Ascending aorta (tissue), 2 donors: ENCODE data around the gene EZH2. TPM values are rescaled to one million over a fixed set of nuclear protein-coding genes. Genes with fewer than 3 reads are reported as not detected.

Source experiments
- DNase-seq, 2 donors: peaks; one replicate each; pipeline ENCODE4 v3.0.0-alpha.2; 2019; ENCODE audit warnings: low spot score in 2 of 2
- H3K27ac ChIP-seq, 2 donors: fragments of 200-600 bp; sonication (generic); one replicate each; pipeline ENCODE4 v1.5.1; 2016 to 2017; ENCODE audit warnings: mild to moderate bottlenecking in 1 of 2
- H3K27me3 ChIP-seq: fragments of 200-600 bp; sonication (generic); one replicate; pipeline ENCODE4 v1.5.1; 2017
- H3K36me3 ChIP-seq, 2 donors: fragments of 200-600 bp; sonication (generic); one replicate each; pipeline ENCODE4 v1.5.1; 2016
- H3K4me1 ChIP-seq, 2 donors: fragments of 200-600 bp; sonication (generic); one replicate each; pipeline ENCODE4 v1.5.1; 2016 to 2017; ENCODE audit warnings: mild to moderate bottlenecking in 1 of 2
- H3K4me3 ChIP-seq, 2 donors: fragments of 200-600 bp; sonication (generic); one replicate each; pipeline ENCODE4 v1.5.1; 2016 to 2017; ENCODE audit warnings: mild to moderate bottlenecking in 1 of 2
- H3K9me3 ChIP-seq, 2 donors: fragments of 200-600 bp; sonication (generic); one replicate each; pipeline ENCODE4 v1.5.1; 2016
- CTCF ChIP-seq, 3 experiments: fragments of 200-600 bp in 2 of 3; fragments of 450-650 bp in 1 of 3; sonication (generic) in 2 of 3; IDR thresholded peaks; one replicate each; pipeline ENCODE4 v1.5.1; 2016 to 2019; ENCODE audit warnings: antibody characterized with exemption in 3 of 3, mild to moderate bottlenecking in 1 of 3, moderate library complexity in 1 of 3
- intact Hi-C: fragments of 100-400 bp; cut with DNase I; formaldehyde crosslinking; loops from one replicate; pipeline ENCODE4 v1.15.1; 2023
- total RNA-seq: library from RNA; depleted of rRNA; stranded (reverse); fragments of >200 nt; gene quantifications from one replicate; pipeline ENCODE4 v1.1.0, GENCODE V29; 2016

Gene EZH2
- total RNA-seq: not detected

GRCh38 chr7:148884049-148884298 lies at the start of gene EZH2:
Gene EZH2, minus strand, starts transcription at chr7:148884291. Its CDS starts 36,993 bp downstream, at chr7:148847298.
- no peaks in the 10 kb centered on the region for H3K27me3 ChIP-seq
- no peak for DNase-seq
- no peaks in the 10 kb centered on the region for H3K4me1 ChIP-seq
- no peak for TF ChIP-seq CTCF (IDR thresholded peaks at IDR 0.05)
- intact Hi-C loops: loop anchor here (1.0 to 10.0 kb wide), 10 partner anchors 79 to 888 kb away; partner anchors contain the start of genes CUL1, PDIA4, ZNF425 and ZNF467
- peak within 1 kb of the TSS; percentile 93 for H3K4me3 ChIP-seq
- H3K36me3 ChIP-seq: no peaks in the 10 kb centered on the region
- no peaks in the 10 kb centered on the region for H3K9me3 ChIP-seq
- peak within 1 kb of the TSS; percentile 88 to 91 for H3K27ac ChIP-seq

- no peak overlapping the region for H3K27ac ChIP-seq
- H3K4me1 ChIP-seq: no peaks in the 10 kb centered on the region
- H3K27me3 ChIP-seq: no peaks in the 10 kb centered on the region
- intact Hi-C loops: no loop called here
- TF ChIP-seq CTCF (IDR thresholded peaks at IDR 0.05): no peak
- DNase-seq: no peak
- H3K9me3 ChIP-seq: no peaks in the 10 kb centered on the region
- H3K4me3 ChIP-seq: no peak overlapping the region
- H3K36me3 ChIP-seq: no peaks in the 10 kb centered on the region
These were observed 47.4 kb upstream of the EZH2 start for GRCh38 chr7:148931470-148931869.

DNA sequence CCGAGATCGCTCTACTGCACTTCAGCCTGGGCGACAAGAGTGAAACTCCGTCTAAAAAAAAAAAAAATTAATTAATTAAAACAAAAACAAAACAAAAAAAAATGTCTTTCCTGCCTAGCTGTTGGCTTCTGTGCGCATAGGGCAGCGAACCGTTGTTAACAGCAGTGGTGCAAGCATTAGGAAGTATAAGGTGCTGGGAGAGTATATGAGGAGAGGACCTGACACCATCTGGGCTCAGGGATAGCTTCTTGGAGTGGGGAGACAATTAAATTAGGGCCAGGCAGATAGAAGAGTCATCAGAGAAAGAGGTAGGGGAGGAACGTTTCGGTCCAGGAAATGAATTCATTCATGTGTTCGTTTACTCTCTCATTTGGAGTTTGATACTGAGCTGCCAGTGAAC lies 46.2 kb upstream of the EZH2 start:
- Histone ChIP-seq H3K27me3 (no peaks in the 10 kb centered on the region), H3K4me1 (no peaks in the 10 kb centered on the region), H3K27ac (no peak overlapping the region), H3K36me3 (no peaks in the 10 kb centered on the region), H3K4me3 (no peak overlapping the region), H3K9me3 (no peaks in the 10 kb centered on the region)
- intact Hi-C loops: no loop called here
- TF ChIP-seq CTCF (IDR thresholded peaks at IDR 0.05): no peak
- DNase-seq: no peak

- no peaks in the 10 kb centered on the region for H3K4me1 ChIP-seq
- H3K27me3 ChIP-seq: no peaks in the 10 kb centered on the region
- H3K4me3 ChIP-seq: no peak overlapping the region
- H3K27ac ChIP-seq: no peak overlapping the region
- intact Hi-C loops: no loop called here
- TF ChIP-seq CTCF (IDR thresholded peaks at IDR 0.05): no peak
- DNase-seq: no peak
- no peaks in the 10 kb centered on the region for H3K9me3 ChIP-seq
- no peaks in the 10 kb centered on the region for H3K36me3 ChIP-seq
These were observed 45.1 kb upstream of the EZH2 start for GRCh38 chr7:148929176-148929575.

DNA sequence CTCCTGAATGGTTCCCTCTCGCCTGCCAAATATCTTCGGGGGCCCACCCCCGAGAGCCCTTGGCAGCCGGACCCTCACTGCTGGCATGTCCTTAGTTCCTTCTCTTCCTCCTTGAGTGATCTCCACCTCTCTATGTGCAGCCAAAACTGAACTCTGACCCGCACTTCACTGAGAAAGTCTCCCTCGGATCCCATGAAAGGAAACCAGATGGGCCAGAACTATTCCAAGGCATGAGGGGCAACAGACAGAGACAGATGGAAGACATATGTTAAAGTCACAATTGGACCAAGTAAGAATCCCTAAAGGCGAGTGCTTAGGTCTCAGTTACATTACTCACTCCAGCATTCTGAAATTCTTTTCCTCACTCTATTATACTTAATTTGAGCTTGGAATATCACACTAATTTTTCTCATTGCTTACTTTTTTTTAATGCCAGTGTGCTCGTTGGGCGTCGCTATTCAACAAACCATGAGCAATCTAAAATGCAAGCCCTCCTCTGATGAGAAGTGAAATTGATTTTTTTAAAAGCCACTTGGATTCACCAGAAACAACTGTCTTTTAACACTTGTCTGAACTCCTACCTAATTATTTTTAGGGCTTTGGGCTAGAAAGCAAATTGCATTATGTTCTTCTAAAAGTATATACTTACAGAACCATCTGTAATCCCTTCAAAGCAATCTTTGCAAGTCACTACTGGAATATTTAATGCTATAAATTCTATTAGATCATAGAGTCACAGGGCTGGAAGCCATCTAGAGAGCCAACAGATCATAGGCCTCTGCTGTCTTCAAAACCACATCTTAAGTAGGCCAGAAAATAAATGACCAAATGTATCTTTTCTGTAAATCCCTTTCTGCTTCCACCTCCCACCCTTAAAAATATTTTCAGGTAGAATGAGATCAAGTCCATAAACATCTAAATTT lies 43.3 kb upstream of the EZH2 start:
- H3K9me3 ChIP-seq: no peaks in the 10 kb centered on the region
- no peaks in the 10 kb centered on the region for H3K4me1 ChIP-seq
- DNase-seq: no peak
- H3K36me3 ChIP-seq: no peaks in the 10 kb centered on the region
- no peak overlapping the region for H3K27ac ChIP-seq
- intact Hi-C loops: no loop called here
- no peak overlapping the region for H3K4me3 ChIP-seq
- no peak for TF ChIP-seq CTCF (IDR thresholded peaks at IDR 0.05)
- no peaks in the 10 kb centered on the region for H3K27me3 ChIP-seq
